Measurements from ENCODE around the gene RAB13.

DNA sequence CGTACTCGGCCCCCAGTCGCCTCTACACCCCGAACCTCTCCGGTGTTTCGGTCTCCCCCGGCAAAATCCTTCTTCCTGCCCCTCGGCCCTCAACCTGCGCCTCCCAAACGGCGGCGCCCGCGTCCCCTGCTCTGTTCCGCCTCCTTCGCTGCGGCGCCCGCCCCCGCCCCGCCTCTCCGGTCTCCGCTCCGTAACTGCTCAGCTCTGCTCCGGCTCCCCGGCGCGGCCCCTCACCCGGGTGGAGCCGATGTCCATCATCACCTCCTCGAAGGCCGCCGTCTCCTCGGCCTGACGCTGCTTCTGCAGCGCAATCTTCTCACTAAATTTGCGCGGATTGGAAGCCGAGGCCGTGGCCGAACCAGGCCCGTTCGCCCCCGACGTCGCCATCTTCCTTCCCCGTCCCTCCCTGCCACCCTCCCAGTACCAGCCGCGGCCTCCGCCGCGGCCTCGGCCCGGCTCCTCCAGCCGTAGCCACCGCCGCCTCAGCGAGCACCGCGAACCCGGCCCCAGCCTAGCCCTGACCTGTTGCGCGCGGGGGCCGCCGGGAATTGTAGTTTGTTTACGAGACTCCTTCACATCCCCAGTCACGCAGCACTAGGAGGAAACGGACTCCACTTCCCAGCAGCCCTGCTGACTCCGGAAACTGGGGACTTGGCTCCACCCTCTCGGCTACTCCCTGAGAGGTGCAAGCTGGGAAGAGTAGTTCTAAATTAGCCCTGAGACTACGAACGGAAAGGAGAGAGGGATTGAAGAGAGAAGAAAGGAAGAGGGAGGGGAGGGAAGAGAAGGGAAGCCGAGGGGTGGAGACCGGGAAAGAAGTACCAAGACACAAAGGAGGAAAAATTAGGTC, 27.8 kb downstream of the RAB13 start, which contains the start of gene CRTC2:
- TF ChIP-seq, protein P1, sequence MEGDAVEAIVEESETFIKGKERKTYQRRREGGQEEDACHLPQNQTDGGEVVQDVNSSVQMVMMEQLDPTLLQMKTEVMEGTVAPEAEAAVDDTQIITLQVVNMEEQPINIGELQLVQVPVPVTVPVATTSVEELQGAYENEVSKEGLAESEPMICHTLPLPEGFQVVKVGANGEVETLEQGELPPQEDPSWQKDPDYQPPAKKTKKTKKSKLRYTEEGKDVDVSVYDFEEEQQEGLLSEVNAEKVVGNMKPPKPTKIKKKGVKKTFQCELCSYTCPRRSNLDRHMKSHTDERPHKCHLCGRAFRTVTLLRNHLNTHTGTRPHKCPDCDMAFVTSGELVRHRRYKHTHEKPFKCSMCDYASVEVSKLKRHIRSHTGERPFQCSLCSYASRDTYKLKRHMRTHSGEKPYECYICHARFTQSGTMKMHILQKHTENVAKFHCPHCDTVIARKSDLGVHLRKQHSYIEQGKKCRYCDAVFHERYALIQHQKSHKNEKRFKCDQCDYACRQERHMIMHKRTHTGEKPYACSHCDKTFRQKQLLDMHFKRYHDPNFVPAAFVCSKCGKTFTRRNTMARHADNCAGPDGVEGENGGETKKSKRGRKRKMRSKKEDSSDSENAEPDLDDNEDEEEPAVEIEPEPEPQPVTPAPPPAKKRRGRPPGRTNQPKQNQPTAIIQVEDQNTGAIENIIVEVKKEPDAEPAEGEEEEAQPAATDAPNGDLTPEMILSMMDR (conservative IDR thresholded peaks at IDR 0.05; ENCODE audit: low read length) = no peak; the same call in 1 of the 2 replicates
- no peak for TF ChIP-seq EZH2phosphoT487 (IDR thresholded peaks at IDR 0.05; ENCODE audit: borderline replicate concordance)
